HCT116 (cell line): ENCODE results near the gene CRYBG2. TPM values are rescaled to one million over a fixed set of nuclear protein-coding genes. Genes with fewer than 3 reads are reported as not detected.
A peak's percentile ranks its signal among the peaks of the same experiment; 100 is the strongest.

Source experiments
- ATAC-seq: fragments of 200-7000 bp; cut with Tn5 transposase; 2 replicates; pipeline ENCODE4 v1.9.1; 2020; ENCODE audit warnings: mild to moderate bottlenecking, moderate library complexity
- BruUV-seq: library from RNA; stranded (reverse); fragments of 400-500 nt; replicated peaks from 2 replicates; lab custom pipeline; 2021; lab: Mats Ljungman, UMichigan
- CTCF ChIA-PET: fragments of 300-600 bp; sonication (Branson Sonifier 250); formaldehyde crosslinking; loops from one replicate; lab custom pipeline; 2021; ENCODE audit warnings: antibody characterized with exemption; lab: Charles Lee
- POLR2A ChIA-PET: fragments of 300-600, 350-600 bp; sonication (Branson Sonifier 250); formaldehyde crosslinking; loops from one replicate; lab custom pipeline; 2021; ENCODE audit warnings: antibody characterized with exemption; lab: Charles Lee
- RAD21 ChIA-PET, 2 experiments: fragments of 300-600 bp; sonication (Branson Sonifier 250); formaldehyde crosslinking; loops; one replicate each; lab custom pipeline; 2023; ENCODE audit warnings: low total read pairs in 2 of 2; ENCODE audit not compliant: uncharacterized antibody in 2 of 2, unreplicated experiment in 2 of 2, low non-redundant PET in 1 of 2; lab: Charles Lee
- DNase-seq: peaks from one replicate; pipeline ENCODE4 v3.0.0-alpha.2; 2010; ENCODE audit warnings: low read depth, low spot score
- H2AFZ ChIP-seq: fragments of 200-600 bp; shearing (Covaris generic), sonication (generic); 2 replicates; pipeline ENCODE4 v1.6.1; 2017; ENCODE audit warnings: low read depth, mixed run types, mixed read lengths, antibody characterized with exemption, low read length; ENCODE audit not compliant: poor library complexity, severe bottlenecking
- H3K27ac ChIP-seq: 2 replicates; pipeline ENCODE4 v1.5.1; 2012; ENCODE audit warnings: low read depth, low read length
- H3K27me3 ChIP-seq: fragments of 200-600 bp; sonication (generic); 2 replicates; pipeline ENCODE4 v1.6.1; 2016; ENCODE audit warnings: mixed run types, low read length, mixed read lengths; ENCODE audit not compliant: insufficient read depth
- H3K36me3 ChIP-seq, 2 experiments: fragments of 200-500 bp in 1 of 2; fragments of 200-600 bp in 1 of 2; sonication (Bioruptor generic) in 1 of 2; sonication (generic) in 1 of 2; 2 replicates each; pipeline versions ENCODE4 v1.5.1 to v1.6.1; 2014 to 2016; ENCODE audit warnings: low read length in 2 of 2, inconsistent platforms in 1 of 2, mixed read lengths in 1 of 2, mixed run types in 1 of 2; ENCODE audit not compliant: insufficient read depth in 2 of 2, control insufficient read depth in 1 of 2
- H3K4me1 ChIP-seq, 2 experiments: fragments of 200-600 bp in 1 of 2; sonication (generic) in 1 of 2; 2 replicates each; pipeline versions ENCODE4 v1.5.1 to v1.6.1; 2012 to 2017; ENCODE audit warnings: low read length in 2 of 2, inconsistent platforms in 1 of 2, mild to moderate bottlenecking in 1 of 2, mixed read lengths in 1 of 2, mixed run types in 1 of 2, moderate library complexity in 1 of 2; ENCODE audit not compliant: insufficient read depth in 2 of 2, control insufficient read depth in 1 of 2
- H3K4me2 ChIP-seq: fragments of 200-600 bp; sonication (generic); 2 replicates; pipeline ENCODE4 v1.6.1; 2017; ENCODE audit warnings: mixed run types, low read length, mixed read lengths
- H3K4me3 ChIP-seq, 2 experiments: fragments of 200-600 bp in 1 of 2; sonication (generic) in 1 of 2; replicated peaks in 1 of 2; 2 replicates each; pipeline ENCODE4 v1.5.1; 2011 to 2016; ENCODE audit warnings: low read length in 2 of 2, control low read depth in 1 of 2, low read depth in 1 of 2, mild to moderate bottlenecking in 1 of 2, mixed read lengths in 1 of 2, mixed run types in 1 of 2
- H3K79me2 ChIP-seq: fragments of 200-600 bp; sonication (generic); 2 replicates; pipeline ENCODE4 v1.6.1; 2017; ENCODE audit warnings: mild to moderate bottlenecking, mixed run types, low read length, moderate library complexity, mixed read lengths; ENCODE audit not compliant: insufficient read depth
- H3K9ac ChIP-seq: fragments of 200-600 bp; sonication (generic); 2 replicates; pipeline ENCODE4 v1.6.1; 2016; ENCODE audit warnings: low read length, mixed read lengths
- H3K9me2 ChIP-seq: fragments of 200-600 bp; sonication (generic), shearing (Covaris generic); 2 replicates; pipeline ENCODE4 v1.6.1; 2017; ENCODE audit warnings: mixed run types, mild to moderate bottlenecking, moderate library complexity; ENCODE audit not compliant: insufficient read depth
- H3K9me3 ChIP-seq, 2 experiments: fragments of 200-500 bp in 1 of 2; fragments of 200-600 bp in 1 of 2; sonication (Bioruptor generic) in 1 of 2; sonication (generic) in 1 of 2; 2 replicates each; pipeline ENCODE4 v1.6.1; 2014 to 2017; ENCODE audit warnings: low read length in 2 of 2, mixed read lengths in 2 of 2, inconsistent platforms in 1 of 2, low read depth in 1 of 2, mild to moderate bottlenecking in 1 of 2, mixed run types in 1 of 2, moderate library complexity in 1 of 2; ENCODE audit not compliant: control insufficient read depth in 1 of 2, insufficient read depth in 1 of 2
- H4K20me1 ChIP-seq: fragments of 200-600 bp; sonication (generic), shearing (Covaris generic); 2 replicates; pipeline ENCODE4 v1.6.1; 2017; ENCODE audit warnings: mixed run types, mild to moderate bottlenecking, moderate library complexity; ENCODE audit not compliant: insufficient read depth
- ATF3 ChIP-seq: IDR thresholded peaks from 2 replicates; pipeline ENCODE4 v1.6.1; 2012
- CBX3 ChIP-seq: IDR thresholded peaks from 2 replicates; pipeline ENCODE4 v1.6.1; 2012; ENCODE audit warnings: low read depth
- EGR1 ChIP-seq: IDR thresholded peaks from 2 replicates; pipeline ENCODE4 v1.6.1; 2012; ENCODE audit warnings: low read depth
- ELF1 ChIP-seq: IDR thresholded peaks from 2 replicates; pipeline ENCODE4 v1.6.1; 2012; ENCODE audit warnings: low read depth, borderline replicate concordance
- FOSL1 ChIP-seq: IDR thresholded peaks from 2 replicates; pipeline ENCODE4 v1.6.1; 2012; ENCODE audit warnings: low read depth
- MAX ChIP-seq: IDR thresholded peaks from 2 replicates; pipeline ENCODE4 v1.6.1; 2012
- POLR2A ChIP-seq: IDR thresholded peaks from 2 replicates; pipeline ENCODE4 v1.7.0; 2011; ENCODE audit warnings: borderline replicate concordance; ENCODE audit not compliant: insufficient read depth, insufficient read length; ENCODE audit errors: extremely low read depth
- RAD21 ChIP-seq: IDR thresholded peaks from 2 replicates; pipeline ENCODE4 v1.6.1; 2012; ENCODE audit warnings: low read depth, mild to moderate bottlenecking
- SIN3A ChIP-seq: IDR thresholded peaks from 2 replicates; pipeline ENCODE4 v1.6.1; 2012; ENCODE audit warnings: low read depth
- SP1 ChIP-seq: IDR thresholded peaks from 2 replicates; pipeline ENCODE4 v1.6.1; 2012; ENCODE audit warnings: low read depth
- TCF7L2 ChIP-seq: IDR thresholded peaks from 2 replicates; pipeline ENCODE4 v1.7.0; 2011; ENCODE audit warnings: borderline replicate concordance, inconsistent platforms; ENCODE audit not compliant: insufficient read depth, insufficient read length; ENCODE audit errors: extremely low read depth
- ZFX ChIP-seq: fragments of 450-650 bp; IDR thresholded peaks from 2 replicates; pipeline ENCODE4 v1.6.1; 2017
- intact Hi-C: fragments of 100-400 bp; cut with micrococcal nuclease; formaldehyde crosslinking; loops from 2 replicates; pipeline ENCODE4 v1.10.0; 2022
- total RNA-seq: library from RNA; stranded (reverse); gene quantifications from one replicate; pipeline ENCODE4 v1.2.1, GENCODE V29; 2021; ENCODE audit not compliant: unreplicated experiment
- TF ChIP-seq, protein P1 (sequence below): IDR thresholded peaks from 2 replicates; pipeline ENCODE4 v1.6.1; 2012; ENCODE audit warnings: low read depth
- TF ChIP-seq, protein P2 (sequence below), 3 experiments: fragments of 200-600 bp in 1 of 3; sonication (generic) in 1 of 3; IDR thresholded peaks in 2 of 3; conservative IDR thresholded peaks in 1 of 3; 2 replicates each; pipeline ENCODE4 v1.5.1; 2012 to 2017; ENCODE audit warnings: low read depth in 2 of 3, low read length in 2 of 3, antibody characterized with exemption in 1 of 3, borderline replicate concordance in 1 of 3, control low read depth in 1 of 3, mild to moderate bottlenecking in 1 of 3, mixed read lengths in 1 of 3, mixed run types in 1 of 3, moderate library complexity in 1 of 3; ENCODE audit not compliant: insufficient read depth in 1 of 3

The CRYBG2 gene
- total RNA-seq, 1 experiment from 2014 or later, result 10.5 TPM

- CTCF ChIA-PET, result interaction anchor here (0.7 to 1.5 kb wide), 4 partner anchors 11 to 41 kb away, joined by 3 read pairs; no protein-coding TSS in a partner anchor
- intact Hi-C loops, result no loop called here
- RAD21 ChIA-PET, result interaction anchor here in 1 of 2 experiments (0.6 kb wide), 1 partner anchor 45 kb away, joined by 4 read pairs; no protein-coding TSS in a partner anchor
- H3K27me3 ChIP-seq, result no peaks in the 10 kb centered on the region
- peak overlapping the region; percentile 26; the same call in 1 of the 2 replicates for H3K27ac ChIP-seq
- H3K4me3 ChIP-seq, result peak overlapping the region in 1 of 2 experiments; percentile 35; a peak in 2 of 4 replicates
- DNase-seq, result peak; percentile 47
- H3K9ac ChIP-seq, result peak overlapping the region; percentile 49
- peak; percentile 64 for ATAC-seq
- H3K36me3 ChIP-seq, result no peaks in the 10 kb centered on the region
- H2AFZ ChIP-seq, result no peak overlapping the region
- TSS peak; percentile 32 for BruUV-seq
- H3K9me3 ChIP-seq, result no peaks in the 10 kb centered on the region
- peak overlapping the region; percentile 80 for H3K4me2 ChIP-seq
- H3K4me1 ChIP-seq, result peaks cover 54 to 64% of the 10 kb centered on the region in 2 experiments
- no peaks in the 10 kb centered on the region for H3K79me2 ChIP-seq
- no peak for TF ChIP-seq SP1
- TF ChIP-seq FOSL1, result no peak
- TF ChIP-seq, protein P1, sequence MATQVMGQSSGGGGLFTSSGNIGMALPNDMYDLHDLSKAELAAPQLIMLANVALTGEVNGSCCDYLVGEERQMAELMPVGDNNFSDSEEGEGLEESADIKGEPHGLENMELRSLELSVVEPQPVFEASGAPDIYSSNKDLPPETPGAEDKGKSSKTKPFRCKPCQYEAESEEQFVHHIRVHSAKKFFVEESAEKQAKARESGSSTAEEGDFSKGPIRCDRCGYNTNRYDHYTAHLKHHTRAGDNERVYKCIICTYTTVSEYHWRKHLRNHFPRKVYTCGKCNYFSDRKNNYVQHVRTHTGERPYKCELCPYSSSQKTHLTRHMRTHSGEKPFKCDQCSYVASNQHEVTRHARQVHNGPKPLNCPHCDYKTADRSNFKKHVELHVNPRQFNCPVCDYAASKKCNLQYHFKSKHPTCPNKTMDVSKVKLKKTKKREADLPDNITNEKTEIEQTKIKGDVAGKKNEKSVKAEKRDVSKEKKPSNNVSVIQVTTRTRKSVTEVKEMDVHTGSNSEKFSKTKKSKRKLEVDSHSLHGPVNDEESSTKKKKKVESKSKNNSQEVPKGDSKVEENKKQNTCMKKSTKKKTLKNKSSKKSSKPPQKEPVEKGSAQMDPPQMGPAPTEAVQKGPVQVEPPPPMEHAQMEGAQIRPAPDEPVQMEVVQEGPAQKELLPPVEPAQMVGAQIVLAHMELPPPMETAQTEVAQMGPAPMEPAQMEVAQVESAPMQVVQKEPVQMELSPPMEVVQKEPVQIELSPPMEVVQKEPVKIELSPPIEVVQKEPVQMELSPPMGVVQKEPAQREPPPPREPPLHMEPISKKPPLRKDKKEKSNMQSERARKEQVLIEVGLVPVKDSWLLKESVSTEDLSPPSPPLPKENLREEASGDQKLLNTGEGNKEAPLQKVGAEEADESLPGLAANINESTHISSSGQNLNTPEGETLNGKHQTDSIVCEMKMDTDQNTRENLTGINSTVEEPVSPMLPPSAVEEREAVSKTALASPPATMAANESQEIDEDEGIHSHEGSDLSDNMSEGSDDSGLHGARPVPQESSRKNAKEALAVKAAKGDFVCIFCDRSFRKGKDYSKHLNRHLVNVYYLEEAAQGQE, result no peak
- TF ChIP-seq MAX, result no peak
- TF ChIP-seq EGR1, result no peak
- TF ChIP-seq ATF3, result no peak
- TF ChIP-seq, protein P2, sequence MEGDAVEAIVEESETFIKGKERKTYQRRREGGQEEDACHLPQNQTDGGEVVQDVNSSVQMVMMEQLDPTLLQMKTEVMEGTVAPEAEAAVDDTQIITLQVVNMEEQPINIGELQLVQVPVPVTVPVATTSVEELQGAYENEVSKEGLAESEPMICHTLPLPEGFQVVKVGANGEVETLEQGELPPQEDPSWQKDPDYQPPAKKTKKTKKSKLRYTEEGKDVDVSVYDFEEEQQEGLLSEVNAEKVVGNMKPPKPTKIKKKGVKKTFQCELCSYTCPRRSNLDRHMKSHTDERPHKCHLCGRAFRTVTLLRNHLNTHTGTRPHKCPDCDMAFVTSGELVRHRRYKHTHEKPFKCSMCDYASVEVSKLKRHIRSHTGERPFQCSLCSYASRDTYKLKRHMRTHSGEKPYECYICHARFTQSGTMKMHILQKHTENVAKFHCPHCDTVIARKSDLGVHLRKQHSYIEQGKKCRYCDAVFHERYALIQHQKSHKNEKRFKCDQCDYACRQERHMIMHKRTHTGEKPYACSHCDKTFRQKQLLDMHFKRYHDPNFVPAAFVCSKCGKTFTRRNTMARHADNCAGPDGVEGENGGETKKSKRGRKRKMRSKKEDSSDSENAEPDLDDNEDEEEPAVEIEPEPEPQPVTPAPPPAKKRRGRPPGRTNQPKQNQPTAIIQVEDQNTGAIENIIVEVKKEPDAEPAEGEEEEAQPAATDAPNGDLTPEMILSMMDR (IDR thresholded peaks at IDR 0.05 in 2 of 3, conservative IDR thresholded peaks at IDR 0.05 in 1 of 3; ENCODE audit: borderline replicate concordance in 1 of 3, insufficient read depth in 1 of 3, low read depth in 2 of 3, low read length in 2 of 3), result no peak
- no peak for TF ChIP-seq ZFX
- no peak for TF ChIP-seq ELF1
- no peak for TF ChIP-seq RAD21
- TF ChIP-seq CBX3, result no peak
- TF ChIP-seq TCF7L2, result no peak
- TF ChIP-seq SIN3A, result no peak
- no peak for TF ChIP-seq POLR2A
- TF ChIP-seq, all 23 proteins: peak for 0
- H3K9me2 ChIP-seq, result no peaks in the 10 kb centered on the region
- POLR2A ChIA-PET, result interaction anchor here (1.0 kb wide), 1 partner anchor 67 kb away, joined by 3 read pairs; no protein-coding TSS in a partner anchor
- no peaks in the 10 kb centered on the region for H4K20me1 ChIP-seq
These were observed 3.0 kb downstream of the CRYBG2 start for GRCh38 chr1:26350701-26351589.
